ENCODE data around the gene ANAPC10.
"Not testable (repeated sequence)": the region's sequence is repeated elsewhere in the genome, so short reads cannot be mapped to it uniquely, and the experiment has no call there.

Gene ANAPC10, protein sequence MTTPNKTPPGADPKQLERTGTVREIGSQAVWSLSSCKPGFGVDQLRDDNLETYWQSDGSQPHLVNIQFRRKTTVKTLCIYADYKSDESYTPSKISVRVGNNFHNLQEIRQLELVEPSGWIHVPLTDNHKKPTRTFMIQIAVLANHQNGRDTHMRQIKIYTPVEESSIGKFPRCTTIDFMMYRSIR

DNA sequence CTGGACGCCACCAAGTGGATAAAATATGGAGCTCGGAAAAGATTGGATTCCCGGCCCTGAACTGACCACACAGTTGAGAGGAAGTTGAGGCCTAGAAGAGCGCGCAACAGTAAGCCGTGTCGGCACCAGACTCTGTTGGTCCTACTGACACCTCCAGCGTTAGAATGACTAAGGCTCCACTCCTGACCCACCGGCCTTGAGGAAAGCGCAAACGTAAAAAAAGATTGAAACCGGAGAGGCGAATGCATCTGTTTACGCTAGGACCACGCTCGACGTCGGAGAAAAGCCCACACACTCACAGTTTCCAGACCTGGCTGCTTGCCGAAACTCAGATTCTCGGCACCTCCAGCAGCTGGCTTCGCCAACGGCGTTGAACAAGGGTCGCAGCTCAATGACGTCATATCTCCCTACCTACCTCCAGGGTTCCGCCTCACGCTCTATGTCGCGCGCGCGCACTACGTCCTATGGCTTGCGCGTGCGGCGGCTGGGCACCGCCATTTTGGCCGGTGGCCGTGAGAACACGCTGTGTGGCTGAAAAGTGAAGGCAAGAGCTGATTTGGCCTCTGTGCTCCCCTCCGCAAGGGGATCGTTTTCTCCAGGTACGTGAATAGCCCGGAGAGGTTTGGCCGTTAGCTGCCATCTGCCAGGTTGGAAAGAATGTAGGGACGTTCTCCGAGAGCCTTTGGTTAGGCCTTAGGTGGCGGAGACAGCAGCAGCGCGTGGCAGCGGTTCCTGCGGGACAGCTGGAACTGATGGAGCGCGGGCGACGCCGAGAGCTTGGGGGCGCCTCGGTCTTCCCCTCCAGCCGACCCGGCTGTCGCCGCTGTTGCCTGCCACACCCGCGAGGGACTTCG lies at the start of gene ANAPC10, which contains the start of gene ABCE1:
Gene ANAPC10, minus strand, starts transcription at position 376 of the 854 bp plus-strand sequence. CDS start 2,097 bp downstream, outside the sequence.
Gene ABCE1, plus strand, starts transcription at position 491 of the 854 bp plus-strand sequence. CDS start 6,102 bp downstream, outside the sequence.
- peak; percentile 95 to 96 for DNase-seq (ENCODE audit: low read depth in 2 of 2)

DNA sequence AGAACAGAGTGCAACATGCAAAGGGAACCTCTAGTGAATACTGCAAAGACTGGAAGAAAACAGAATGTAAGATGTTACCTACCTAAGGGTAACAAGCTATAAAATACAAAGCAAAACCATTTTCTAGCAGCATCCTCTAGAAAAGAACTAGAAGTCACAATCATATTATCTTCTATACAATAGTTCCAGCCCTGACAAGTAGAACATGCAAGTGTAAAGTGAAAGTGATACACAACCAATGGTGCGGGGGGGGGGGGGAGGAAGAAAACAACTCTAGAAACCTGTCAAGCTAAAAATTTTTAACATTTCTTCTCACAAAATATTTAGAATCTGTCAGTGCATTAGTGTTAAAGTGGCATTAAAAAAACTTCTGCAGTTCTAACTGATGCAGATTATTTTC lies 38.2 kb upstream of the ANAPC10 start:
- DNase-seq (ENCODE audit: low read depth in 2 of 2), result not testable (repeated sequence)

DNA sequence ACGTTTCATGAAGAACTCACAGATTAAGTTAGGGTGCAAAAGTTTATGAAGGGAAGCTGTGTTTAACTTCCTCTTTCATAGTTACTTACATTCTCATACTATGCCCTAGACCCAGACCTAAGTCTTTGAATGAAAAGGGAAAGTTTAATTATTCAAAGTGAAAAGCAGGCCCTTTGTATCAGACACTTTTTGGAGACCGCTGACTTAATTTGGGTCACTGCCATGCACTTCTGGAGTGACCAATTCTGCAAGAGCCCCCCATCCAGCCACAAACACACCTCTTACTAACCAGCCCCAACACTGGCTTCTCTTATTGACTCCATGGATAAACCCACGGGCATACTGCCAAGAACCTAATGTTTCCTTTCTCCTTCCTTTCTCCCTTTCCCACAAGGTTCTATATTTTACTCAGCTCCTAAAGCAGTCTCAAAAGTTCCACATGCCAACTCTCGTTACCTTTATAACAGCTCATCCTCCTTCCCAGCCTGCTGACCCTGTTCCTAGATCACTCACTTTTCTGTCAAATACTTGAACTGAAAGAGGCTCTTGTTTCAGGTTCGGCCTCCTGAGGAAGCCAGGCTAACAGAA lies 34.6 kb upstream of the ANAPC10 start:
- no peak for DNase-seq (ENCODE audit: low read depth in 2 of 2)

DNA sequence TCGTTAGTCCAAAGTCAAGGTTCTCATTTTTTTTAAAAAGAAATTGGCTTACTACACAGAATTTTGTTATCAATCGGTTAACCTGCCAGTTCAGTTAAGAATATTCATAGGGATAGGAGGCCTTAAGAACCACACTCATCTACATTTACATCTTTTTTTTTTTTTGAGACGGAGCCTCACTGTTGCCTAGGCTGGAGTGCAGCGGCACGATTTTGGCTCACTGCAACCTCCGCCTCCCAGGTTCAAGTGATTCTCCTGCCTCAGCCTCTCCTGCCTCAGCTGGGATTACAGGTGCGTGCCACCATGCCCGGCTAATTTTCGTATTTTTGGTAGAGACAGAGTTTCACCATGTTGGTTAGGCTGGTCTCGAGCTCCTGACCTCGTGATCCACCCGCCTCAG lies 33.9 kb upstream of the ANAPC10 start:
- DNase-seq (ENCODE audit: low read depth in 2 of 2), result no peak

DNA sequence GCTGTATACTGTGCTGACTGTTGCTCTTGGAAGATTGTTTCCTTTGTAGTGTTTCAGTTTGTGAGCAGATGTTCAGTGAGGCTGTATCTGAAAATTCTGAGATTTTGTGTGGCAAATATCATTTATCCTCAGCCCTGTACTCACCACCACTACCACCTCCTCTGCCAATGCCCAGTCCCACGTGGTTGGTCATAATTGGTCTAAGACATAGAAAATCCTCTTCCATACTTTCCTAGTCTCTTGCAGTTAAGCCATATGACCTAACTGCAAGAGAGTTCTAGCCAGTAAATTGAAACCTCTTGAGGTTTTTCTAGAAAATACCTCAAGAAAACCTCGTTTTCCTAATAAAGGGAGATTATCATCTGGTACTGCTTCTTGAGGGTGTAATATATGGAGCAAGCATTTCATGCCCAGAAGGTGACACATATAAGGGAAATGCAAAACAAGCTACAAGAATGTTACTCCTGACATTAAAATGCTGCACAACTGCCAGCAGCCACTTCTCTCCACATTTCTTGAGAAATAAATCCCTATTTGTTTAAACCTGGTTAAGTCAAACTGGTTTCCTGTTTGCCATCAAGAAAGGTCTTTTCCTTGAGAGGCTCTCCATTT lies 32.9 kb upstream of the ANAPC10 start:
- peak; percentile 89 for DNase-seq (ENCODE audit: low read depth in 2 of 2)

DNA sequence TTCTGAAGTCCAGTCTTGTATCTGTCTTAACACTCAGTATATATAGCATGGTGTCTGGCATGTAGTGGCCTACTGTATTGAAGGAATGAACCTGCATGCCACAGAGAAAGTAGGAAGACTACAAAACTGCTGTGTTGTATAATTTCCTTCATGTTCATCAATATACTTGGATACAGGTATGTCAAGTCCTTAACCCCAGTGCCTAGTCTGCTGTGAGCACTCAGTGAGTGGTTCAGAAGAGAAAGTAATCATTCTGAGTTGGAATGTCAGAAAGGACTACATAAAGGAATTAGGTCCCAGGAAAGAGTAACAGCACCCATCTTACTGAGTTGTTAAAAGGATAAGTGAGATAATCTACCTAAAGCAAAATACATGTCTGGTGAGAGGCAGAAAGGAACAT lies 32.1 kb upstream of the ANAPC10 start:
- no peak for DNase-seq (ENCODE audit: low read depth in 2 of 2)

DNA sequence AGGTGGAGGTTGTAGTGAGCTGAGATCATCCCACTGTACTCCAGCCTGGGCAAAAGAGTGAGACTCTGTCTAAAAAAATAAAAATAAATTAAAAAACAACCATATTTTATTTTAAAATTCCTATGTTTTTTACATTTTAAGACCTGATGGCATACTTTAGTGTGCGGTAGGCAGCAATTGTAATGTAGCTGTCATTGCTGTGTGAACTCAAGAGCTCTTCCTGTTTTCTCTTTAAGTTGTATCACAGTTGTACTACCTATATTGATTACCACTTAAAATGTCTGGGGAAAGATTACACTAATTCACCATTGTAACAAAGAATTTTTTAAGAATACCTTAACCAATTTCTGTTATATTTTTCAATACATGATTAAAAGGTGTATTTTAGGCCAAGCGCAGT lies 27.4 kb upstream of the ANAPC10 start:
- DNase-seq (ENCODE audit: low read depth in 2 of 2), result no peak

DNA sequence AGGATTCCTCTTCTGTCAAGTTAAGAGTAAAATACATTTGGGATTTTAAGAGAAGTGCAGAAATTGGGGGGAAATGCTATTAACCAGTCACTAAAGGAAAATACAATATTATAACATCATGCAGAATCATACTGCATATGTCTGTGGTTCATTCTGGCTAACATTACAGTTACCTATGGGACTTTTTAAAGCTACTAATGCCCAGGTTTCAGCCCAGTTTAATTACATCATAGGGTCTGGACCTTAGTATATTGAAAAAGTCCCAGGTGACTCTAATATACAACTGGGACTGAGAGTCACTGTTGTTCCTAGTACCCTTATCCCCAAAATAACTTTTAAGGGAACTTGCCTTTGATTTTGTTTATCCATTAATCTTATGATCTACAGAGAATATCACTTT lies 10.1 kb upstream of the ANAPC10 start:
- DNase-seq (ENCODE audit: low read depth in 2 of 2), result no peak

DNA sequence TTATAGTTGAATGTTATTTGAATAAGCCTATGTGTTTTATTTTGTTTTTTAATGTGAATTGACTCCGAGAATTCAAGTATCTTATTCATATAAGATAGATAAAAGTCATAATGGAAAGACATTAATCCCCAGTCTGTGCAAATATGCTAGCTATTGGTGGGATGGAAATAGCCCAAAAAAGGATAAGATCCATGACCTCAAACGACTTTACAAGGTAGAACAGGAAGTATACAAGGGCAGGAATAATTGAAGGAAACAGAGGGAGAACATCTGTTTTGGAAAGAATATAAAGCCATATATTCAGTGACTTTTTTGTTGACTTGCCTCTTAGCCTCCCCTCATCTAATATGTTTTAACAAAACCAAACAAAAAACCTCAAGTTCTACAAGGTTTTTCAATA lies 9.1 kb upstream of the ANAPC10 start:
- DNase-seq (ENCODE audit: low read depth in 2 of 2), result no peak

DNA sequence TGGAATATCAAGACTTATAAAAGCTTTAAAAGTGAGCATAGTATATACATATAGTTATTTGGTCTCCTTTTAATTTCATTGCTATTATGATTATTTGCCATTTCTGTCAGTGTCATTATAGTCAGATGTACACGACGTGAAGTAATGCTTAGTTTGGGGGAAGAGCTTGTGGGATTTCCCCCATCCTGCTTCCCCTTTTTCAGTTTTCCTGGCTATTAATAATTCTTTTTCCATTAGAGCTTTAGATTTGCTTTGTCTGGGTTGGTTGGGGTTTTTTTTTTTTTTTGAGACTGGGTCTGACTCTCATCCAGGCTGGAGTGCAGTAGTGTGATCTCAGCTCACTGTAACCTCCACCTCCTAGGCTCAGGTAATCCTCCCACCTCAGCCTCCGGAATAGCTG lies 5.5 kb upstream of the ANAPC10 start:
- no peak for DNase-seq (ENCODE audit: low read depth in 2 of 2)

DNA sequence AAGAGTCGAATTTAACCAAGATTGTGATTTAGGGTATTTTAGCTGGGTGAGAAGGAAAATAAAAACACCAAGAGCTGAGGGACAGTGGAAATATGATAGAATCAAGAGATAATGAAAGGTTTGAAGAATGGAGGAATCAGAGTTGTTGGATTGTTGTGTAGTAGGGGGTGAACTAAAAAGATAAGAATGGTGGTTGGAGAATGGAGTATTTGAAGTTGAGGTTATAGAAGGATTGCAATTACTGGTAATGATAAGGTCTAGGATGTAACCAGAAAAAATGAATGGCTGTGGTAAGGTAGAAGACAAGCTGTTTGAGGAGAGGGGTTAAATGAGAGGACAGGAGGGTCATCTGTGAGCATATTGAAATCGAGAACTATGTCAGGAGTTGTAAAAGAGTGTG lies 4.6 kb upstream of the ANAPC10 start:
- no peak for DNase-seq (ENCODE audit: low read depth in 2 of 2)

DNA sequence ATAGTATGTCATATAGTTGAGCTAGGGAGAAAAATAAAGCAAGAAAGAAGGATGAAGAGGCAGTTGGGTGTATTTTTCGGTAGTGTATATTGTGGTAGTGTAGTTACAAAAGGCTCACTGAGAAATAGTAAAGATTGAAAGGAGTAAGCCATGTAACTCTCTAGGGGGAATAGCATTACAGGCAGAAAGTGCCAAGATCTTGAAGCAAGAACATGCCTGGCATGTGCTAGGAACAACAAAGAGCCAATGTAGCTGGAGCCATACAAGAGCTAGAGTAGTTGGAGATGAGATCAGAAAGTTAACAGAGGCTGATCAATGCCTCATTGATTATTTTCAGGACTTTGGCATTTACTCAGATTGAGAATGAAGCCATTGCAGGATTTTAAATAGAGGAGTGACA lies 3.1 kb upstream of the ANAPC10 start:
- no peak for DNase-seq (ENCODE audit: low read depth in 2 of 2)

DNA sequence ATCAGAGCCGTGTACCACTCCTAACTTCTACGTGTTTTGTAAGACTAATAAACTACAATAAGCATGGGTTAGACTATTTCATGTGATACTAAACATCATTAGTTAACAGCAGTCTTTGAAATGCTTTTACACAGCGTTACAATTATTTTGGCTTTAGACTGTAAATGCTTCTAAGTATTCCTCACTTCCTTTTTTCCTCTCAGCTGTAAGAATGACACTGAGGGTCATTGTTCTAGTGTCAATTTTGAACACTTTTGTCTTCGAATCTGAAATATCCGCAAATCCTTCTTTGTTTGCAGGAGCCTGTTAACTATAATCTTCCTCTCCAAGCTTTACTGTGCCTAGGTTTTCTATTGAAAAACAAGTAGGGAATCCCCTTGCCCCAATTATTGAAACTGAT lies 1.7 kb upstream of the ANAPC10 start:
- no peak for DNase-seq (ENCODE audit: low read depth in 2 of 2)

DNA sequence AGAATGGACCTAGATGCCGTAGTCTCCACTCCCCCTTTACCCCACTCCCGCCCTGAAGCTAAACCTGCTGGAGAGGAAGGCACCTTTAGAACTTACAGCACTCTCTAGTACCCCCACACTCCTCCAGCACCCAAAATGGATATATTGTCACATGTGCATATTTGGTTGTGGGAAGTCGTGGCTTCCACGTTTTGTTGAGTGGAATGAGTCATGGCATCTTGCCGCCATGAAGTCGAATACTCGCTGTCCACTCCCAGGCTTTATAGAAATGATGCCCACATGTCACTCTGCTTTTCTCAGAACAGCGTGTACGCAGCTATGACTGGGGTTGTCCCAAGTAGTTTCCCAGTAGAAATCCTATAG lies 660 bp upstream of the ANAPC10 start:
- DNase-seq (ENCODE audit: low read depth in 2 of 2), result peak; percentile 12 to 14

DNA sequence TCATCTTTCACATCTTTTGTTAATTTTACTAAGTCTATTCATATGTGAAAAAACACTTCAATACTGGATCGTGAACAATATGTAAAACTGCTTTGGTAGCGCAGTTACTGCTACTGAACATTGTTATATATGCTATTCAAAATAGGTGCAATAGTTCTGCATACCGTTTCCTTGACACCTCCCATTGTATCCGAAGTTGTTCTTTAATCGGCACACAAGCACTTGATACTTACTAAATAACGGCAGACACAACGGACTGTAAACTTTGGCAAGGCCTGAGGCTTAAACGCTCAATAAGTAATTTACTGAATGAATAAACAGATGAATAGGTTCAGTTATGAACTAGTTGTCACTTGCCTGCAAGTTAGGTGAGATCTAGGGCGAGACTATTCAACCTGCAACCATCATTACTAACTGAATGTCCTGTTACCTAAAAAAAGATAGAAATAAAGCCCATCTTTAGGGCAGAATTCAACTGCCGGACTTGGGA lies 620 bp downstream of the ANAPC10 start:
- DNase-seq (ENCODE audit: low read depth in 2 of 2), result no peak

DNA sequence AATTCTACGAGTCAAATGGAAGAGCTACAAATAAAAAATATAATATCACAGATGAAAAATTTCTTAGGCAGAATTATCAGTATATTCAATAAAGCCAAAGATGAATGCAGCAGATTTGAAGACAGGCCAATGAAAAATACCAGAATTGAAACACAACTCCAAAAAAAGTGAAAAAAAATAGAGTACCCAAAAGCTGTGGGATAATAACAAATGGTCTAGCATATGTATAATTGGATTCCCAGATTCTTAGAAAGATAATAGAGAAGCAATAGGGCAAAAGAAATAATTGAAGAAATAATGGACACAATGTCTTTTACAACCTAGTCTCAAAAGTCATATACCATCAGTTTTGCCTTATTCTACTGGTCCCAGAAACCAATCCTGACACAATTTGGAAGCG lies 4.4 kb downstream of the ANAPC10 start:
- DNase-seq (ENCODE audit: low read depth in 2 of 2), result no peak

DNA sequence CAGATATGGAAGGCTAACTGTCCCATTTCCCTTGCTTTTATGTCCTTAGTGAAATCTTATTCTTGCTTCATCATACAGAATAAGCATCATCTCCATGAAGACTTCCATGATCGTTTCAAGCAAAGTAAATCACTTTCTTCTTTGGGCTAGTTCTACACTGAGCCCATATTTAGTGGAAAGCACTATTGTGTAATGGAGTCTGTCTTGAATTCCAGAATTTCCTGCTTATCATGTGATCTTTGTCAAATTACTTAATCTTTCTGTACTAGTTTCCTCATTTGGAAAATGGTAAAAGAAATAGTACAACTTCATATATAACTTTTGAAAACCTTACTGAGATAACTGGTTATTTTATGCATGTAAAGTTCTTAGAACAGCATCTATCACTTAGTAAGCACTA lies 7.6 kb downstream of the ANAPC10 start:
- no peak for DNase-seq (ENCODE audit: low read depth in 2 of 2)

DNA sequence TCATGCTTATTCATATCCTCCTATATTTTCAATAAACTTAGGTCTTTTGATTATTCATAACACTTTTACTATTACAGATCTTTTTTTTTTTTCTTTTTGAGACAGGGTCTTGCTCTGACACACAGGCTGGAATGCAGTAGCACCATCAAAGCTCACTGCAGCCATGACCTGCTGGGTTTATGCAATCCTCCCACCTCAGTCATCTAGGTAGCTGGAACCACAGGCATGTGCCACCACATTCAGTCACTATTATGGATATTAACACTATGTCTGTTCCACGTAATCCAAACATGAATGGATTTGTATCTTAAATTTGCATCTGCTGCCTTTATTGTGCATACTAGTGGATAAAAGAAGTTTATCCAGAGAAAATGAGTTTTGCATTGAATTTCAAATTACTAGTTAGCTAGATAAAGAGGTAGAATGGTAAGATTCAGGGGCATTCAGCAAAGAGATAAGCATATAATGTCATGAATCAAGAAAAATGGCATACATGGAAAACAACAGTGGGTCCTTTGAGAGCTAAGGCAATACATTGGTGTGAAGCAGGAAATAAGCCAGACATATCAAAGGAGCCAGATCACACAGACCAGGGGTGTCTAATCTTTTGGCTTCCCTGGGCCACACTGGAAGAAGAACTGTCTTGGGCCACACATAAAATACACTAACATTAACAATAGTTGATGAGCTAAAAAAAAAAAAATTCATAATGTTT lies 13.9 kb downstream of the ANAPC10 start:
- no peak for DNase-seq (ENCODE audit: low read depth in 2 of 2)

DNA sequence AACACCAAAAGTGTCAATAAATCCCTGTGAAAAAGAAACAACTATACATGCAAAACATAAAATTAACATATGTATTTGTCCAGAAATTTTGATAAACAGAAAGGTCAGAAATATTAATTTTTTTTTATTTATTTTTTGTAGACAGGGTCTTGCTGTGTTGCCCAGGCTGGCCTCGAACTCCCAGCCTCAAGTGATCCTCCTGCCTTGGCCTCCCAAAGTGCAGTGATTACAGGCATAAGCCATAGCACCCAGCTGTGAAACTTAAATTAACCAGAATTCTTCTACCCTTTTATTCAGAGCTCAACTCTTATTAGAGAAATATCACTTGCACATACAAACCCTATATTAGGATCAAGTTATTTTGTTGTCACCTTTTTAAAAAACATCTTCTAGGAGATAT lies 16.2 kb downstream of the ANAPC10 start:
- DNase-seq (ENCODE audit: low read depth in 2 of 2), result no peak

DNA sequence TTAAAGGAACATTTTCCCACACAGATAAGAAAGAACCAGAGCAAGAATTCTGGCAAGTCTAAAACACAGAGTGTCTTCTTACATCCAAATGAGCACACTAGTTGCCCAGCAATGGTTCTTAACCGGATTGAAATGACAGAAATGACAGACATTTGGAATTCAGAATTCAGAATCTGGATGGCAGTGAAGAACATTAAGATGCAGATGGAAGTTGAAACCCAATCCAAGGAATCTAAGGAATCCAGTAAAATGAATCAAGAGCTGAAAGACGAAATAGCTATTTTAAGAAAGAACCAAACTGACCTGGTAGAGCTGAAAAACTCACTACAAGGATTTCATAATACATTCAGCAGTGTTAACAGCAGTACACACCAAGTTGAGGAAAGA lies 21.5 kb downstream of the ANAPC10 start:
- peak in 1 of 2 experiments; percentile 10 for DNase-seq (ENCODE audit: low read depth in 2 of 2)

DNA sequence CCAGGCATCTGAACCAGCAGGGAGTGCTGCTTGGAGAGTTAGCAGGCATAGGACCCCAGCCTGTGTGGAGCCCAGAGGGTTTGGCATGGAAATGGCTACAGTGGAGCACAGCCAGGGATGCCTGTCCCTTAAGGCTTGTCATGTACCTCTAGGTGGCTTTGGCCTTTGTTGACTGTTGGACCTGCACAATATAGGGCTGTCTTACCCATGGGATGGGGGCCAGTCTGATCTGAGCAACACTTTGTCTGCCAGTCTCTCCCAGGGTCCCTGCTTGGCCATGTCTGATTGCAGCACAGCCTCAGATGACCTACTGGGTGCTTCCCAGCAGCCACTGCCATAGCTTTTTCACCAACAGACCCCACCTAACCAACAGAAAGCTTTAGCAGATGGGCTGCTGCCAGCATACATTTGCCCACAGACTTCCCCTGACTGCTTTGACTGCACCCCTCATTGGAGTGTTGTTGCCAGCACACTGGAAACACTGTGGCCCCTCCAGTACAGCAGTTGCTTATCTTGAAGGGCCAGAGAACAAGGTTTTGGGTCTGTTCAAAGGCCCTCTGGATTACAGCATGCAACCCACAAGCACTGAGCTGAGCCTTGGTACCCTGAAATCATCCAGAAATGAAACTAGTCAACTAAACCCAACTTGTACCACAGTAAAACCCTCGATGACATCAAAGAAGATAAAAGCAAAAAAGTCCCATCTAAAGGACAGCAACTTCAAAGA lies 22.1 kb downstream of the ANAPC10 start:
- no peak for DNase-seq (ENCODE audit: low read depth in 2 of 2)

Measured in fibroblast of skin of left quadriceps (primary cell).